ENCODE results near the gene DNAI1.

DNAI1 gene

GRCh38 chr9:34547960-34548611 is 89.5 kb downstream of the DNAI1 start:
- TF ChIP-seq, protein P1, sequence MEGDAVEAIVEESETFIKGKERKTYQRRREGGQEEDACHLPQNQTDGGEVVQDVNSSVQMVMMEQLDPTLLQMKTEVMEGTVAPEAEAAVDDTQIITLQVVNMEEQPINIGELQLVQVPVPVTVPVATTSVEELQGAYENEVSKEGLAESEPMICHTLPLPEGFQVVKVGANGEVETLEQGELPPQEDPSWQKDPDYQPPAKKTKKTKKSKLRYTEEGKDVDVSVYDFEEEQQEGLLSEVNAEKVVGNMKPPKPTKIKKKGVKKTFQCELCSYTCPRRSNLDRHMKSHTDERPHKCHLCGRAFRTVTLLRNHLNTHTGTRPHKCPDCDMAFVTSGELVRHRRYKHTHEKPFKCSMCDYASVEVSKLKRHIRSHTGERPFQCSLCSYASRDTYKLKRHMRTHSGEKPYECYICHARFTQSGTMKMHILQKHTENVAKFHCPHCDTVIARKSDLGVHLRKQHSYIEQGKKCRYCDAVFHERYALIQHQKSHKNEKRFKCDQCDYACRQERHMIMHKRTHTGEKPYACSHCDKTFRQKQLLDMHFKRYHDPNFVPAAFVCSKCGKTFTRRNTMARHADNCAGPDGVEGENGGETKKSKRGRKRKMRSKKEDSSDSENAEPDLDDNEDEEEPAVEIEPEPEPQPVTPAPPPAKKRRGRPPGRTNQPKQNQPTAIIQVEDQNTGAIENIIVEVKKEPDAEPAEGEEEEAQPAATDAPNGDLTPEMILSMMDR (conservative IDR thresholded peaks at IDR 0.05; ENCODE audit: low read length) = peak; percentile 75
- H3K4me3 ChIP-seq (ENCODE audit: low read length) = no peak overlapping the region
- DNase-seq (ENCODE audit: low read depth) = peak; percentile 76

DNA sequence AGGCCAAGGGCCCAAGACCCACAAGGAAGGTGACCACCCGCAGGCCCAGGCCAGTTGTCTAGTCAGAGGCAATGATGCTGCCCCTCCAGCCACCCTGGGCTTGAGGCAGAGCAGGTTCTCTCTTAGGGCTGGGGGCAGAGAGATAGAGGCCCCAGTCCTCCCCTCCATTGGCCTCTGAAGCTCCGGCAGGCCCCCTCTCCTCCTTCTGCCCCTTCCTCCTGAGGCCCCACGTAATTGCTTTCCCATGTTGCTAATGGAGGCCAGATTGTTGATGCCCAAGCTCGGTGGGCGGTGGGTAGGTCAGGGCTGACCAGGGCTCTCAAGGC is 90.8 kb downstream of the DNAI1 start:
- H3K4me3 ChIP-seq (ENCODE audit: low read length) = no peak overlapping the region
- TF ChIP-seq, protein P1 (conservative IDR thresholded peaks at IDR 0.05; ENCODE audit: low read length) = no peak
- DNase-seq (ENCODE audit: low read depth) = no peak

GRCh38 chr9:34550016-34550680 is 91.5 kb downstream of the DNAI1 start:
- no peak overlapping the region for H3K4me3 ChIP-seq (ENCODE audit: low read length)
- TF ChIP-seq, protein P1 (conservative IDR thresholded peaks at IDR 0.05; ENCODE audit: low read length) = no peak
- DNase-seq (ENCODE audit: low read depth) = no peak

DNA sequence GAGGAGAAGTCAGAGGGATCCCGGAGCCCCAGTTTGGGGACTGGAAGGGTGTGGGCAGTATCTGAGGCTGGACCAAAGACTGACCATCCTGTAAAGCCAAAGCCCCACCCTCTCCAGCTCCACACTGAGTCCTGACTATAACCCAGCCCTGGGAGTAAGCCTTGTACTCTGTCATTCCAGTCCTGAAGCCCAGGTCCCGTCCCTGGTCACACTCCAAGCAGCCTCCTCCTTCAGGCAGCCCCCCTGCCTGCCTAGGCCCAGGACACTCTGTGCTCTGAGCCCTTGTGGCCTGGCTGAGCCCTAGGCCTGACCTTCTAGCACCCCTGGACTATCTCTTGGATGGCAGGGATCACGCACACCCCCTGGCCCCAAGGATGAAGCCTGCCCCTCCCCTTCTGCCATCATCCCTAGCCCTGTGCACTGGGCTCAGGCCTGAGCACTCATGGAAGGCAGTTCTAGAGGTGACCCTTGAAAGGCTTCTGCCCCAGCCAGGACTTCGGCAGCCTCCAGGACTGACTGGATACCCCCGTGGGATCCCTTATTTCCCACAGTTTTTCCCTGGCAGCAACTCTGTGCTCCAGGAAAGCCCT is 92.2 kb downstream of the DNAI1 start:
- no peak for DNase-seq (ENCODE audit: low read depth)
- TF ChIP-seq, protein P1 (conservative IDR thresholded peaks at IDR 0.05; ENCODE audit: low read length) = no peak
- H3K4me3 ChIP-seq (ENCODE audit: low read length) = no peak overlapping the region

GRCh38 chr9:34551751-34552605 is 93.4 kb downstream of the DNAI1 start:
- TF ChIP-seq, protein P1 (conservative IDR thresholded peaks at IDR 0.05; ENCODE audit: low read length) = no peak
- no peak for DNase-seq (ENCODE audit: low read depth)
- H3K4me3 ChIP-seq (ENCODE audit: low read length) = no peak overlapping the region

GRCh38 chr9:34552606-34552981 is 94.0 kb downstream of the DNAI1 start:
- TF ChIP-seq, protein P1 (conservative IDR thresholded peaks at IDR 0.05; ENCODE audit: low read length) = no peak
- no peak for DNase-seq (ENCODE audit: low read depth)
- H3K4me3 ChIP-seq (ENCODE audit: low read length) = no peak overlapping the region

Data from AG10803 (cell line).